ENCODE measurements around the gene UBE3D.
"Not testable (repeated sequence)": the region's sequence is repeated elsewhere in the genome, so short reads cannot be mapped to it uniquely, and the experiment has no call there.

DNA sequence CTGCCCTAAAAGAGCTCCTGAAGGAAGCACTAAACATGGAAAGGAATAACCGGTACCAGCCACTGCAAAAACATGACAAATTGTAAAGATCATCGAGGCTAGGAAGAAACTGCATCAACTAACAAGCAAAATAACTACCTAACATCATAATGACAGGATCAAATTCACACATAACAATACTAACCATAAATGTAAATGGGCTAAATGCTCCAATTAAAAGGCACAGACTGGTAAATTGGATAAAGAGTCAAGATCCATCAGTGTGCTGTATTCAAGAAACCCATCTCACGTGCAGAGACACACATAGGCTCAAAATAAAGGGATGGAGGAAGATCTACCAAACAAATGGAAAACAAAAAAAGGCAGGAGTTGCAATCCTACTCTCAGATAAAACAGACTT, 212.7 kb downstream of the UBE3D start:
- TF ChIP-seq, protein P1, sequence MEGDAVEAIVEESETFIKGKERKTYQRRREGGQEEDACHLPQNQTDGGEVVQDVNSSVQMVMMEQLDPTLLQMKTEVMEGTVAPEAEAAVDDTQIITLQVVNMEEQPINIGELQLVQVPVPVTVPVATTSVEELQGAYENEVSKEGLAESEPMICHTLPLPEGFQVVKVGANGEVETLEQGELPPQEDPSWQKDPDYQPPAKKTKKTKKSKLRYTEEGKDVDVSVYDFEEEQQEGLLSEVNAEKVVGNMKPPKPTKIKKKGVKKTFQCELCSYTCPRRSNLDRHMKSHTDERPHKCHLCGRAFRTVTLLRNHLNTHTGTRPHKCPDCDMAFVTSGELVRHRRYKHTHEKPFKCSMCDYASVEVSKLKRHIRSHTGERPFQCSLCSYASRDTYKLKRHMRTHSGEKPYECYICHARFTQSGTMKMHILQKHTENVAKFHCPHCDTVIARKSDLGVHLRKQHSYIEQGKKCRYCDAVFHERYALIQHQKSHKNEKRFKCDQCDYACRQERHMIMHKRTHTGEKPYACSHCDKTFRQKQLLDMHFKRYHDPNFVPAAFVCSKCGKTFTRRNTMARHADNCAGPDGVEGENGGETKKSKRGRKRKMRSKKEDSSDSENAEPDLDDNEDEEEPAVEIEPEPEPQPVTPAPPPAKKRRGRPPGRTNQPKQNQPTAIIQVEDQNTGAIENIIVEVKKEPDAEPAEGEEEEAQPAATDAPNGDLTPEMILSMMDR (conservative IDR thresholded peaks at IDR 0.05) = not testable (repeated sequence)
- not testable (repeated sequence) for TF ChIP-seq EZH2 (IDR thresholded peaks at IDR 0.05; ENCODE audit: low read depth)
